Endothelial cell of umbilical vein (primary cell): ENCODE measurements around the gene PPIL1. TPM values are rescaled to one million over a fixed set of nuclear protein-coding genes. Genes with fewer than 3 reads are reported as not detected.

Experiments used
- BruUV-seq: library from RNA; stranded (reverse); fragments of 400-500 nt; replicated peaks from 2 replicates; lab custom pipeline; 2021; lab: Mats Ljungman, UMichigan
- CTCF ChIA-PET: fragments of 300-600, 350-600 bp; sonication (Branson Sonifier 250); formaldehyde crosslinking; loops from one replicate; lab custom pipeline; 2021; ENCODE audit warnings: antibody characterized with exemption, inconsistent platforms; lab: Charles Lee
- POLR2A ChIA-PET: fragments of 300-600, 350-600 bp; sonication (Branson Sonifier 250); formaldehyde crosslinking; loops from one replicate; lab custom pipeline; 2021; ENCODE audit warnings: antibody characterized with exemption, inconsistent platforms; lab: Charles Lee
- DNase-seq: peaks from one replicate; pipeline ENCODE4 v3.0.0-alpha.2; 2011; ENCODE audit warnings: low read depth, low spot score
- FAIRE-seq: peaks from 2 replicates; lab custom pipeline; 2011; peaks lifted over from hg19 to GRCh38; lab: Jason Lieb, UNC
- H2AFZ ChIP-seq: 2 replicates; pipeline ENCODE4 v1.6.0; 2012; ENCODE audit warnings: low read depth, low read length, control low read depth, inconsistent platforms
- H3K27ac ChIP-seq: 2 replicates; pipeline ENCODE4 v1.5.1; 2011; ENCODE audit warnings: low read depth, mild to moderate bottlenecking, control low read depth, low read length, moderate library complexity; ENCODE audit not compliant: insufficient read depth
- H3K27me3 ChIP-seq, 2 experiments: 2 replicates each; pipeline versions ENCODE4 v1.6.0 to v1.6.1; 2011; ENCODE audit warnings: low read length in 2 of 2, mixed read lengths in 1 of 2; ENCODE audit not compliant: control insufficient read depth in 2 of 2, insufficient read depth in 2 of 2
- H3K36me3 ChIP-seq, 2 experiments: 2 replicates in 1 of 2; 3 replicates in 1 of 2; pipeline ENCODE4 v1.5.1; 2011; ENCODE audit warnings: low read length in 2 of 2, mild to moderate bottlenecking in 1 of 2, moderate library complexity in 1 of 2; ENCODE audit not compliant: control insufficient read depth in 2 of 2, insufficient read depth in 2 of 2; ENCODE audit errors: extremely low read depth in 1 of 2
- H3K4me1 ChIP-seq: 3 replicates; pipeline ENCODE4 v1.5.1; 2011; ENCODE audit warnings: mild to moderate bottlenecking, low read length; ENCODE audit not compliant: control insufficient read depth, insufficient read depth; ENCODE audit errors: extremely low read depth
- H3K4me2 ChIP-seq: 2 replicates; pipeline ENCODE4 v1.6.1; 2011; ENCODE audit warnings: low read length, control low read depth, mixed read lengths; ENCODE audit not compliant: insufficient read depth
- H3K4me3 ChIP-seq, 3 experiments: fragments of 200-600 bp in 1 of 3; sonication (generic), shearing (Covaris generic) in 1 of 3; replicated peaks in 1 of 3; 2 replicates each; pipeline ENCODE4 v1.5.1; 2011 to 2016; ENCODE audit warnings: control low read depth in 3 of 3, low read length in 3 of 3, mild to moderate bottlenecking in 2 of 3, inconsistent platforms in 1 of 3, low read depth in 1 of 3, moderate library complexity in 1 of 3; ENCODE audit not compliant: insufficient read depth in 1 of 3
- H3K79me2 ChIP-seq: 2 replicates; pipeline ENCODE4 v1.6.0; 2012; ENCODE audit warnings: low read length, inconsistent platforms; ENCODE audit not compliant: control insufficient read depth, insufficient read depth
- H3K9ac ChIP-seq: replicated peaks from 2 replicates; pipeline ENCODE3; 2011; ENCODE audit warnings: low read length, control low read depth; ENCODE audit not compliant: insufficient read depth; ENCODE audit errors: extremely low read depth
- H3K9me1 ChIP-seq: replicated peaks from 3 replicates; pipeline ENCODE4 v1.6.0; 2011; ENCODE audit warnings: mild to moderate bottlenecking, low read length; ENCODE audit not compliant: control insufficient read depth, insufficient read depth; ENCODE audit errors: extremely low read depth
- H3K9me3 ChIP-seq: replicated peaks from 2 replicates; pipeline ENCODE4 v1.5.1; 2012; ENCODE audit warnings: low read length, inconsistent platforms; ENCODE audit not compliant: control insufficient read depth, insufficient read depth
- H4K20me1 ChIP-seq: replicated peaks from 2 replicates; pipeline ENCODE3; 2011; ENCODE audit warnings: mild to moderate bottlenecking, low read length; ENCODE audit not compliant: control insufficient read depth, insufficient read depth; ENCODE audit errors: extremely low read depth
- CTCF ChIP-seq, 2 donors: IDR thresholded peaks; 1 replicate in 1 of 2; 2 replicates in 1 of 2; pipeline ENCODE4 v1.5.1; 2011; ENCODE audit warnings: low read length in 2 of 2, mild to moderate bottlenecking in 2 of 2, moderate library complexity in 2 of 2, control low read depth in 1 of 2, inconsistent platforms in 1 of 2, low read depth in 1 of 2; ENCODE audit not compliant: insufficient read depth in 1 of 2; ENCODE audit errors: extremely low read depth in 1 of 2
- EZH2 ChIP-seq: IDR thresholded peaks from 2 replicates; pipeline ENCODE4 v1.6.1; 2012; ENCODE audit warnings: borderline replicate concordance, low read depth, mild to moderate bottlenecking, moderate library complexity, low read length, inconsistent platforms; ENCODE audit not compliant: severe bottlenecking
- FOS ChIP-seq: IDR thresholded peaks from 2 replicates; pipeline ENCODE4 v1.6.1; 2011; ENCODE audit warnings: mild to moderate bottlenecking, low read length, moderate library complexity, borderline replicate concordance; ENCODE audit not compliant: insufficient read depth
- GATA2 ChIP-seq: IDR thresholded peaks from 2 replicates; pipeline ENCODE4 v1.7.0; 2011; ENCODE audit warnings: low read depth, mild to moderate bottlenecking, moderate library complexity, mixed read lengths, low read length; ENCODE audit not compliant: insufficient read length, insufficient read depth
- JUN ChIP-seq: IDR thresholded peaks from 2 replicates; pipeline ENCODE4 v1.6.1; 2011; ENCODE audit warnings: borderline replicate concordance, low read depth; ENCODE audit not compliant: insufficient read length, insufficient read depth
- MAX ChIP-seq: IDR thresholded peaks from 2 replicates; pipeline ENCODE4 v1.6.1; 2011; ENCODE audit not compliant: insufficient read depth, insufficient read length
- MYC ChIP-seq: IDR thresholded peaks from one replicate; pipeline ENCODE4 v1.6.1; 2011; ENCODE audit warnings: mild to moderate bottlenecking, low read depth, low read length
- POLR2A ChIP-seq: IDR thresholded peaks from 2 replicates; pipeline ENCODE4 v1.6.1; 2012; ENCODE audit warnings: low read depth, mild to moderate bottlenecking, control low read depth, low read length
- POLR2AphosphoS5 ChIP-seq: IDR thresholded peaks from 2 replicates; pipeline ENCODE4 v1.6.1; 2012; ENCODE audit warnings: low read depth, mild to moderate bottlenecking, control low read depth, low read length, moderate library complexity; ENCODE audit not compliant: insufficient read depth
- dilution Hi-C: fragments of 300-500 bp; cut with MboI; formaldehyde crosslinking; loops from one replicate; pipeline ENCODE4 v1.15.0; 2019; ENCODE audit warnings: low sequenced_read_pairs; ENCODE audit not compliant: extremely low pct_ligation_motif_present
- intact Hi-C: fragments of 100-400 bp; cut with micrococcal nuclease; formaldehyde crosslinking; loops from one replicate; pipeline ENCODE4 v1.10.0; 2022
- polyA plus RNA-seq, 4 experiments: library from polyadenylated mRNA; depleted of rRNA in 3 of 4; stranded (reverse) in 3 of 4; unstranded in 1 of 4; fragments of >200 nt; gene quantifications; 2 replicates each; pipeline versions ENCODE4 v1.2.1 to v1.2.3, GENCODE V29; 2011 to 2012; ENCODE audit warnings: missing spikeins in 1 of 4
- total RNA-seq: library from RNA; stranded (reverse); gene quantifications from 2 replicates; pipeline ENCODE4 v1.2.3, GENCODE V29; 2021

PPIL1 gene
- total and polyA plus RNA-seq, 2 donors (not counting 3 experiments of a cell fraction or from before 2014, with no cell fraction given): 28.6 to 35.6 TPM

GRCh38 chr6:36832313-36832712, 42.3 kb downstream of the PPIL1 start:
- POLR2A ChIA-PET: no interaction called here
- DNase-seq (no peak), FAIRE-seq (no peak)
- Histone ChIP-seq H3K9ac (no peak overlapping the region), H4K20me1 (no peaks in the 10 kb centered on the region), H3K4me2 (no peak overlapping the region), H3K4me1 (peaks cover 26% of the 10 kb centered on the region), H3K9me1 (no peaks in the 10 kb centered on the region), H3K79me2 (no peaks in the 10 kb centered on the region), H2AFZ (no peak overlapping the region), H3K4me3 (no peak overlapping the region), H3K27ac (no peak overlapping the region), H3K9me3 (no peaks in the 10 kb centered on the region), H3K27me3 (no peaks in the 10 kb centered on the region), H3K36me3 (peaks cover 0 to 8% of the 10 kb centered on the region in 2 experiments)
- TF ChIP-seq FOS (no peak), MYC (no peak), GATA2 (no peak), EZH2 (no peak), POLR2AphosphoS5 (no peak), CTCF (IDR thresholded peaks at IDR 0.05; ENCODE audit: extremely low read depth in 1 of 2, insufficient read depth in 1 of 2, low read depth in 1 of 2, low read length in 2 of 2) (no peak), MAX (no peak), JUN (no peak), POLR2A (no peak)
- dilution Hi-C loops (no loop called here), intact Hi-C loops (no loop called here)
- BruUV-seq: no TSS peak
- CTCF ChIA-PET: interaction anchor here (1.3 to 1.4 kb wide), 2 partner anchors 16 to 19 kb away, joined by 5 to 7 read pairs; no protein-coding TSS in a partner anchor
